ENCODE data around the gene TRAF3.
"Not testable (repeated sequence)": the region's sequence is repeated elsewhere in the genome, so short reads cannot be mapped to it uniquely, and the experiment has no call there.

The TRAF3 gene

GRCh38 chr14:102817942-102818940, 41.0 kb downstream of the TRAF3 start:
- H3K9ac ChIP-seq (ENCODE audit: low read depth, low read length): no peak overlapping the region
- no peaks in the 10 kb centered on the region for H3K9me3 ChIP-seq (ENCODE audit: control insufficient read depth, insufficient read depth, low read length)
- no peaks in the 10 kb centered on the region for H3K36me3 ChIP-seq (ENCODE audit: insufficient read depth, low read length)
- H3K4me1 ChIP-seq (ENCODE audit: insufficient read depth, low read length): peaks cover 14% of the 10 kb centered on the region

- H3K36me3 ChIP-seq (ENCODE audit: insufficient read depth, low read length): no peaks in the 10 kb centered on the region
- H3K4me1 ChIP-seq (ENCODE audit: insufficient read depth, low read length): peaks cover 16% of the 10 kb centered on the region
- no peaks in the 10 kb centered on the region for H3K9me3 ChIP-seq (ENCODE audit: control insufficient read depth, insufficient read depth, low read length)
- H3K9ac ChIP-seq (ENCODE audit: low read depth, low read length): no peak overlapping the region
Observed at GRCh38 chr14:102819176-102819628, 42.0 kb downstream of the TRAF3 start.

- Histone ChIP-seq H3K36me3 (ENCODE audit: insufficient read depth, low read length) (no peaks in the 10 kb centered on the region), H3K9me3 (ENCODE audit: control insufficient read depth, insufficient read depth, low read length) (no peaks in the 10 kb centered on the region), H3K9ac (ENCODE audit: low read depth, low read length) (no peak overlapping the region; the same call in 1 of the 2 replicates), H3K4me1 (ENCODE audit: insufficient read depth, low read length) (peaks cover 22% of the 10 kb centered on the region)
Observed at GRCh38 chr14:102819747-102820330, 42.6 kb downstream of the TRAF3 start.

GRCh38 chr14:102821252-102821651, 44.0 kb downstream of the TRAF3 start:
- H3K36me3 ChIP-seq (ENCODE audit: insufficient read depth, low read length): no peaks in the 10 kb centered on the region
- H3K9ac ChIP-seq (ENCODE audit: low read depth, low read length): no peak overlapping the region
- no peaks in the 10 kb centered on the region for H3K9me3 ChIP-seq (ENCODE audit: control insufficient read depth, insufficient read depth, low read length)
- peaks cover 26% of the 10 kb centered on the region for H3K4me1 ChIP-seq (ENCODE audit: insufficient read depth, low read length)

- Histone ChIP-seq H3K9me3 (ENCODE audit: control insufficient read depth, insufficient read depth, low read length) (no peaks in the 10 kb centered on the region), H3K9ac (ENCODE audit: low read depth, low read length) (no peak overlapping the region), H3K36me3 (ENCODE audit: insufficient read depth, low read length) (no peaks in the 10 kb centered on the region), H3K4me1 (ENCODE audit: insufficient read depth, low read length) (peaks cover 26% of the 10 kb centered on the region)
Observed at GRCh38 chr14:102822311-102822863, 45.1 kb downstream of the TRAF3 start.

- H3K4me1 ChIP-seq (ENCODE audit: insufficient read depth, low read length): peaks cover 26% of the 10 kb centered on the region
- not testable (repeated sequence) for H3K9me3 ChIP-seq (ENCODE audit: control insufficient read depth, insufficient read depth, low read length); H3K9ac ChIP-seq (ENCODE audit: low read depth, low read length); H3K36me3 ChIP-seq (ENCODE audit: insufficient read depth, low read length)
Observed at GRCh38 chr14:102822887-102823286, 45.6 kb downstream of the TRAF3 start.

GRCh38 chr14:102823546-102823945, 46.3 kb downstream of the TRAF3 start:
- H3K4me1 ChIP-seq (ENCODE audit: insufficient read depth, low read length): peaks cover 27% of the 10 kb centered on the region
- H3K9me3 ChIP-seq (ENCODE audit: control insufficient read depth, insufficient read depth, low read length): no peaks in the 10 kb centered on the region
- no peak overlapping the region for H3K9ac ChIP-seq (ENCODE audit: low read depth, low read length)
- H3K36me3 ChIP-seq (ENCODE audit: insufficient read depth, low read length): no peaks in the 10 kb centered on the region

- H3K36me3 ChIP-seq (ENCODE audit: insufficient read depth, low read length): no peaks in the 10 kb centered on the region
- no peak overlapping the region for H3K9ac ChIP-seq (ENCODE audit: low read depth, low read length)
- peaks cover 31% of the 10 kb centered on the region for H3K4me1 ChIP-seq (ENCODE audit: insufficient read depth, low read length)
- H3K9me3 ChIP-seq (ENCODE audit: control insufficient read depth, insufficient read depth, low read length): no peaks in the 10 kb centered on the region
Observed at GRCh38 chr14:102824832-102825231, 47.6 kb downstream of the TRAF3 start.

- no peaks in the 10 kb centered on the region for H3K36me3 ChIP-seq (ENCODE audit: insufficient read depth, low read length)
- H3K4me1 ChIP-seq (ENCODE audit: insufficient read depth, low read length): peaks cover 27% of the 10 kb centered on the region
- H3K9ac ChIP-seq (ENCODE audit: low read depth, low read length): no peak overlapping the region
- H3K9me3 ChIP-seq (ENCODE audit: control insufficient read depth, insufficient read depth, low read length): no peaks in the 10 kb centered on the region
Observed at GRCh38 chr14:102825307-102826095, 48.3 kb downstream of the TRAF3 start.

GRCh38 chr14:102826161-102826560, 48.9 kb downstream of the TRAF3 start:
- H3K9ac ChIP-seq (ENCODE audit: low read depth, low read length): no peak overlapping the region
- H3K9me3 ChIP-seq (ENCODE audit: control insufficient read depth, insufficient read depth, low read length): no peaks in the 10 kb centered on the region
- no peaks in the 10 kb centered on the region for H3K36me3 ChIP-seq (ENCODE audit: insufficient read depth, low read length)
- peaks cover 30% of the 10 kb centered on the region for H3K4me1 ChIP-seq (ENCODE audit: insufficient read depth, low read length)

- Histone ChIP-seq H3K36me3 (ENCODE audit: insufficient read depth, low read length) (no peaks in the 10 kb centered on the region), H3K9me3 (ENCODE audit: control insufficient read depth, insufficient read depth, low read length) (no peaks in the 10 kb centered on the region), H3K9ac (ENCODE audit: low read depth, low read length) (no peak overlapping the region), H3K4me1 (ENCODE audit: insufficient read depth, low read length) (peaks cover 33% of the 10 kb centered on the region)
Observed at GRCh38 chr14:102826751-102827675, 49.8 kb downstream of the TRAF3 start.

GRCh38 chr14:102827716-102828115, 50.5 kb downstream of the TRAF3 start:
- Histone ChIP-seq H3K9me3 (ENCODE audit: control insufficient read depth, insufficient read depth, low read length) (no peaks in the 10 kb centered on the region), H3K4me1 (ENCODE audit: insufficient read depth, low read length) (peaks cover 35% of the 10 kb centered on the region), H3K36me3 (ENCODE audit: insufficient read depth, low read length) (no peaks in the 10 kb centered on the region), H3K9ac (ENCODE audit: low read depth, low read length) (no peak overlapping the region)

- Histone ChIP-seq H3K9ac (ENCODE audit: low read depth, low read length) (no peak overlapping the region), H3K9me3 (ENCODE audit: control insufficient read depth, insufficient read depth, low read length) (no peaks in the 10 kb centered on the region), H3K4me1 (ENCODE audit: insufficient read depth, low read length) (peaks cover 37% of the 10 kb centered on the region), H3K36me3 (ENCODE audit: insufficient read depth, low read length) (no peaks in the 10 kb centered on the region)
Observed at GRCh38 chr14:102828151-102828550, 50.9 kb downstream of the TRAF3 start.
